Esophagus squamous epithelium (tissue), 5 donors: ENCODE results near the gene C11orf21. TPM values are rescaled to one million over a fixed set of nuclear protein-coding genes. Genes with fewer than 3 reads are reported as not detected.

Experiments used
- DNase-seq: peaks from one replicate; lab custom pipeline; 2025; lab: John Stamatoyannopoulos, UW
- H3K27ac ChIP-seq, 4 donors: fragments of 200-600 bp; sonication (generic); one replicate each; pipeline ENCODE4 v1.5.1; 2016 to 2019; ENCODE audit warnings: mild to moderate bottlenecking in 1 of 4
- H3K27me3 ChIP-seq, 4 donors: fragments of 200-600 bp; sonication (generic); 1 replicate in 3 of 4; 2 replicates in 1 of 4; pipeline versions ENCODE4 v1.5.1 to v1.6.0; 2017 to 2021; ENCODE audit warnings: antibody characterized with exemption in 1 of 4
- H3K36me3 ChIP-seq, 3 donors: fragments of 200-600 bp; sonication (generic); one replicate each; pipeline ENCODE4 v1.5.1; 2016 to 2019
- H3K4me1 ChIP-seq, 3 donors: fragments of 200-600 bp; sonication (generic); one replicate each; pipeline ENCODE4 v1.5.1; 2017 to 2019
- H3K4me3 ChIP-seq, 4 donors: fragments of 200-600 bp; sonication (generic); 1 replicate in 3 of 4; 2 replicates in 1 of 4; pipeline ENCODE4 v1.5.1; 2016 to 2019; ENCODE audit warnings: mild to moderate bottlenecking in 2 of 4, moderate library complexity in 1 of 4
- H3K9me3 ChIP-seq, 3 donors: fragments of 200-600 bp; sonication (generic); one replicate each; pipeline ENCODE4 v1.5.1; 2016 to 2019
- POLR2A ChIP-seq, 4 donors: fragments of 450-650 bp; IDR thresholded peaks; one replicate each; pipeline ENCODE4 v1.6.1; 2017; ENCODE audit warnings: antibody characterized with exemption in 4 of 4, mild to moderate bottlenecking in 4 of 4, moderate library complexity in 3 of 4
- WGBS, 2 donors: methylation state at CpG; one replicate each; pipeline ENCODE4 v1.1.5; 2018; 5-methylcytosine and 5-hydroxymethylcytosine counted together
- intact Hi-C: fragments of 100-400 bp; cut with DNase I; formaldehyde crosslinking; loops from one replicate; pipeline ENCODE4 v1.15.0; 2022
- total RNA-seq, 4 donors: library from RNA; depleted of rRNA; stranded (reverse); fragments of >200 nt; gene quantifications; one replicate each; pipeline ENCODE4 v1.1.0, GENCODE V29; 2016
- TF ChIP-seq, protein P1 (sequence below), 6 experiments: fragments of 450-650 bp in 4 of 6; fragments of 200-600 bp in 2 of 6; sonication (generic) in 2 of 6; IDR thresholded peaks; one replicate each; pipeline ENCODE4 v1.5.1; 2016 to 2019; ENCODE audit warnings: antibody characterized with exemption in 6 of 6, mild to moderate bottlenecking in 4 of 6, moderate library complexity in 4 of 6
- donor health status: DM: yes; HTN: yes; CAD: no.

C11orf21 gene
- total RNA-seq, 4 donors from 2014 or later = 0.30 to 0.94 (median 0.76) TPM; not detected in 1

- Histone ChIP-seq H3K4me3 (peak overlapping the region in 1 of 4 donors; percentile 37), H3K36me3 (no peaks in the 10 kb centered on the region), H3K9me3 (no peaks in the 10 kb centered on the region), H3K27me3 (peaks cover 0 to 25% (median 0%) of the 10 kb centered on the region in 4 donors), H3K27ac (peak overlapping the region; percentile 62 to 85 (median 74)), H3K4me1 (peaks cover 16 to 51% (median 30%) of the 10 kb centered on the region in 3 donors)
- no peak for DNase-seq
- TF ChIP-seq, protein P1, sequence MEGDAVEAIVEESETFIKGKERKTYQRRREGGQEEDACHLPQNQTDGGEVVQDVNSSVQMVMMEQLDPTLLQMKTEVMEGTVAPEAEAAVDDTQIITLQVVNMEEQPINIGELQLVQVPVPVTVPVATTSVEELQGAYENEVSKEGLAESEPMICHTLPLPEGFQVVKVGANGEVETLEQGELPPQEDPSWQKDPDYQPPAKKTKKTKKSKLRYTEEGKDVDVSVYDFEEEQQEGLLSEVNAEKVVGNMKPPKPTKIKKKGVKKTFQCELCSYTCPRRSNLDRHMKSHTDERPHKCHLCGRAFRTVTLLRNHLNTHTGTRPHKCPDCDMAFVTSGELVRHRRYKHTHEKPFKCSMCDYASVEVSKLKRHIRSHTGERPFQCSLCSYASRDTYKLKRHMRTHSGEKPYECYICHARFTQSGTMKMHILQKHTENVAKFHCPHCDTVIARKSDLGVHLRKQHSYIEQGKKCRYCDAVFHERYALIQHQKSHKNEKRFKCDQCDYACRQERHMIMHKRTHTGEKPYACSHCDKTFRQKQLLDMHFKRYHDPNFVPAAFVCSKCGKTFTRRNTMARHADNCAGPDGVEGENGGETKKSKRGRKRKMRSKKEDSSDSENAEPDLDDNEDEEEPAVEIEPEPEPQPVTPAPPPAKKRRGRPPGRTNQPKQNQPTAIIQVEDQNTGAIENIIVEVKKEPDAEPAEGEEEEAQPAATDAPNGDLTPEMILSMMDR (IDR thresholded peaks at IDR 0.05) = no peak
- TF ChIP-seq POLR2A (IDR thresholded peaks at IDR 0.05) = no peak
- intact Hi-C loops = no loop called here
- 12 to 25% methylated on average over 4 of the region's 16 CpGs for whole genome bisulfite sequencing, 2 donors
Measured at GRCh38 chr11:2314525-2315394, 13.0 kb upstream of the C11orf21 start.

DNA sequence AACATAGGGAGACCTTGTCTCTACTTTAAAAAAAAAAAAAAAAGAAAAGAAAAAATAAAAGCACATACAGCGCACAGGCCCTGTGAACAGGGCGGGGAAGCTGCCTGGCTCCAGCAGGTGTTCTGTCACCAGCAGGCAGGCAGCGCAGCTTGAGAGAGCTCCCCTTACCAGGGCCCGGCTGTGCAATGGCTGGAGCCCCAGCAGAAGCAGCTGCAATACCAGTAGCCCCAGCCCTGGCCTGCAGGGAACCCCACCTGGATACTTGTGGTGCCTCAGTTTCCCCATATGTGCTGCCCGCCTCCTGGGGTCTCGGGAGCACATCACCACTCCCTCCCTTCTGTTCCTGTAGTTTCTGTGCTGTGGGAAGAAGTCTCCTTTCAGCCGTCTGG, 12.4 kb upstream of the C11orf21 start:
- H3K27me3 ChIP-seq = peaks cover 0 to 23% (median 0%) of the 10 kb centered on the region in 4 donors
- no peak for DNase-seq
- 61 to 98% methylated on average over 3 to 4 of the region's 7 CpGs for WGBS, 2 donors
- no peak overlapping the region for H3K4me3 ChIP-seq
- no peaks in the 10 kb centered on the region for H3K36me3 ChIP-seq
- peaks cover 16 to 51% (median 30%) of the 10 kb centered on the region in 3 donors for H3K4me1 ChIP-seq
- intact Hi-C loops = no loop called here
- peak overlapping the region; percentile 62 to 85 (median 74) for H3K27ac ChIP-seq
- no peaks in the 10 kb centered on the region for H3K9me3 ChIP-seq
- no peak for TF ChIP-seq POLR2A (IDR thresholded peaks at IDR 0.05)
- TF ChIP-seq, protein P1 (IDR thresholded peaks at IDR 0.05) = no peak

- intact Hi-C loops = no loop called here
- H3K27ac ChIP-seq = peak overlapping the region in 3 of 4 donors; percentile 47 to 71 (median 65)
- TF ChIP-seq POLR2A (IDR thresholded peaks at IDR 0.05) = no peak
- TF ChIP-seq, protein P1 (IDR thresholded peaks at IDR 0.05) = no peak
Measured at GRCh38 chr11:2313051-2313951, 11.6 kb upstream of the C11orf21 start.

DNA sequence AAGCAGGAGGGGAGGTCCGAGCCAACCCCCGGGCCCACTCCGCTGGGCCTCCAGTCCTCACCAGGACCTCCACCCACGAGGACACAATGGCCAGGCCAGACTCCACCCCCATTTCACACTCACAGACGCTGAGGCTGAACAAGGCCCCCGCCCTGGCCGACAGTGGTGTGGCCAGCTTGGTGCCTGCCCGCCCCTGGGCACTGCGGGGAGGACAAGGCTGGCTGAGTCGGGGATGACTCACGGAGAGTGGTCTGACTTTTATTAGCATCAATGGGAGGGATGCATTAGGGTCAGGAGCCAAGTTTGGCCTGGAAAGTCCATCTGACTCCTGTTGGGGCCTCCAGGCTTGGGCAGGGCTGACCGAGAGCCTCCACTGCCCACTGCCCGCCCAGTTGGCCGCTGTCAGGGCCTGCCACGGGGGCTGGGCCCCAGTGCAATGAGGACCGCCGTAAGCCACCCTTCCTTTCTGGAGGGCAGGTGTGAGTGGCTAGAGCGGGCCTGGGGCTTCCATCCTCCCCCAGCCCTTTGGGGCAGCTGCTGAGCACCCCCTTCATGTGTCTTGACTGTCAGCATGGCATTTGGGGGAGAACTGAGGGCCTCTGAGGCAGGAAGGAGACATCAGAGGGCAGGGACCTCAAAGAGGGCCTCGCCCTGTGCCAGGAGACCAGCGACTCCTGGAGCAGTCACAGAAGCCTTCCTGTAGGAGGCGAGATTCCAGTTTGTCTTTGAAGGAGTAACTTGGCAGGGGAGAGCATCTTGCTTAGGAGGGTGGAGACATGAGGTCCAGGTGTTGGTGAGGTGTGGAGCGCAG, 10.7 kb upstream of the C11orf21 start:
- 63 to 81% methylated on average over 6 to 9 of the region's 22 CpGs for WGBS, 2 donors
- H3K4me3 ChIP-seq = no peak overlapping the region
- intact Hi-C loops = no loop called here
- no peak for DNase-seq
- H3K4me1 ChIP-seq = peaks cover 16 to 54% (median 31%) of the 10 kb centered on the region in 3 donors
- no peaks in the 10 kb centered on the region for H3K9me3 ChIP-seq
- peaks cover 0 to 20% (median 0%) of the 10 kb centered on the region in 4 donors for H3K27me3 ChIP-seq
- TF ChIP-seq POLR2A (IDR thresholded peaks at IDR 0.05) = no peak
- TF ChIP-seq, protein P1 (IDR thresholded peaks at IDR 0.05) = no peak
- no peaks in the 10 kb centered on the region for H3K36me3 ChIP-seq
- H3K27ac ChIP-seq = peak overlapping the region; percentile 35 to 65 (median 44)

More at GRCh38 chr11:2313051-2313951, 11.6 kb upstream of the C11orf21 start:
- H3K36me3 ChIP-seq = no peaks in the 10 kb centered on the region
- H3K9me3 ChIP-seq = no peaks in the 10 kb centered on the region
- 82 to 88% methylated on average over 10 to 18 of the region's 34 CpGs for WGBS, 2 donors
- H3K4me3 ChIP-seq = no peak overlapping the region
- H3K27me3 ChIP-seq = peaks cover 0 to 23% (median 0%) of the 10 kb centered on the region in 4 donors
- peaks cover 16 to 51% (median 30%) of the 10 kb centered on the region in 3 donors for H3K4me1 ChIP-seq
- no peak for DNase-seq
